Mesodermal cell (in vitro differentiated cells): ENCODE data around the gene AIF1.

ENCODE experiments used
- H3K27ac ChIP-seq: 2 replicates; pipeline ENCODE4 v1.7.0; 2013; ENCODE audit warnings: mild to moderate bottlenecking, low read depth, low read length, moderate library complexity; ENCODE audit not compliant: severe bottlenecking
- H3K36me3 ChIP-seq: 2 replicates; pipeline ENCODE4 v1.7.1; 2013; ENCODE audit warnings: mild to moderate bottlenecking, low read length, moderate library complexity; ENCODE audit not compliant: control insufficient read depth, insufficient read depth
- H3K4me1 ChIP-seq: one replicate; pipeline ENCODE4 v1.7.1; 2013; ENCODE audit warnings: mild to moderate bottlenecking, low read length; ENCODE audit not compliant: insufficient read depth, control insufficient read depth, poor library complexity, severe bottlenecking
- H3K4me3 ChIP-seq: 2 replicates; pipeline ENCODE4 v1.7.0; 2013; ENCODE audit warnings: low read length, control low read depth, mild to moderate bottlenecking; ENCODE audit not compliant: insufficient read depth, poor library complexity, severe bottlenecking; ENCODE audit errors: extremely low read depth
- H3K9me3 ChIP-seq: 2 replicates; pipeline ENCODE4 v1.7.1; 2013; ENCODE audit warnings: mild to moderate bottlenecking, low read length, moderate library complexity; ENCODE audit not compliant: control insufficient read depth
- WGBS, 2 experiments: methylation state at CpG; one replicate each; pipeline ENCODE4 v1.1.5; 2013; ENCODE audit warnings: missing lambda C conversion rate in 2 of 2; ENCODE audit not compliant: insufficient coverage in 2 of 2; 5-methylcytosine and 5-hydroxymethylcytosine counted together

AIF1 gene

DNA sequence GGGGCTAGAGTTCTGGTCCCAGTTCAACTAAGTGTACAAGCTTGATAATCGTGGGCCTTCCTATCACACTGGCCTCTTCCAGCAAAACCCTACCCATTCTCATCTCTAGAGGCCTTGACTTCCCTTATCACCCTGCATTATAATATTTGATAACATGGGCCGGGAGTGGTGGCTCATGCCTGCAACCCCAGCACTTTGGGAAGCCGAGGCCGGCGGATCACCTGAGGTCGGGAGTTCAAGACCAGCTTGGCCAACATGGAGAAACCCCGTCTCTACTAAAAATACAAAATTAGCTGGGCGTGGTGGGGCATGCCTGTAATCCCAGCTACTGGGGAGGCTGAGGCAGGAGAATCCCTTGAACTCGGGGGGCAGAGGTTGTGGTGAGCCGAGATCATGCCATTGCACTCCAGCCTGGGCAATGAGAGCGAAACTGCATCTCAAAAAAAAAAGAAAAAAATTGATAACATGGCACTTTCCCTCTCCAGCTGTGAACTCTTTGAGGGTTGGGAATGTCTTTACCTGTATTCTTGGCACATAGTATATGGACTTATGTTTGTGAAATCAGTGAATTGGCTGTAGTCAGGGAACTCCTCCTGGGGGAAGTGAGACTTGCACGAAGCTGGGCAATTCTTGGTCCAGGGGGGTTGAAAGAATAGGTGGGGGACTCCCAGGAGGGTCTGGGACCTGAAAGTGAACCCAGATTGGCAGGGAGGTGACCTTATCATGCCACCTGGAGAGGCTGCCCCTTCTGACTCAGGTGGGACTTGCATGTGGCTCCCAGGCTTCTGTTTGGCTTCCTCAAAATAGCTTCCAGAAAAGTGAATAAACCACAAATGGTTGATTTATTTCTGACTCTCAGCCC, 46.5 kb downstream of the AIF1 start:
- Histone ChIP-seq H3K4me3 (peak overlapping the region; percentile 84), H3K27ac (peak overlapping the region; percentile 64), H3K36me3 (peaks cover 46% of the 10 kb centered on the region), H3K9me3 (no peaks in the 10 kb centered on the region), H3K4me1 (peaks cover 29% of the 10 kb centered on the region)
- 92 to 98% methylated on average over 5 to 9 of the region's 12 CpGs for WGBS, 2 experiments

DNA sequence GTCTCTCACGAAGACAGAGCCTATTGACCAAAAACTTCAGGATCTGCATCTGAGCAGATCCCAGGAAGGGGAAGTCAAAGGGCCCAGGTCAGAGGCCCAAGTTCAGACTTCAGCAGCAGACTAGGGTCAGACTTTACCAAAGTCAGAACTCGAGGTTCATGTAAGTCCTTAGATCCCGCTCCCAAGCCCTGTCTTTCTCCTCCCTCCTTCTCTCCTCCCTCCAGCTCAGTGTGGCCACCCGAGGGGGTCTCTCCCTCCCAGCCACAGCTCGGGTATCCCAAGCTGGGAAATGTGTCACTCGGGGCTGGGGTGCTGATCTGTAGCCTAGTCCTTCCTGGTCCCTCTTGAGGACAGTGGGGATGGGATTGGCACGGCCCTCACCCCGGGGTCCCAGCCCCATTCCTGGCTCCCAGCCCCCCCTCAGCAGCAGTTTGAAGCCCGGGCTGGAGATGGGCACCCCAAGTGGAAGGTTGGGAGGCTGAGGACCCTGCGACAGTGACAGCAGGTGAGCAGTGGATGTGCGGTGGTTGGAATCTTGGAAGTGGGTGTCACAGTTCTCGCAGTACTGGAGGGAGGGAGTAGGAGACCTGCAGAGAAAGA, 47.2 kb downstream of the AIF1 start:
- Histone ChIP-seq H3K4me1 (peaks cover 33% of the 10 kb centered on the region), H3K9me3 (no peaks in the 10 kb centered on the region), H3K27ac (no peak overlapping the region), H3K4me3 (no peak overlapping the region), H3K36me3 (peaks cover 45% of the 10 kb centered on the region)
- WGBS, 2 experiments: 90 to 94% methylated on average over 6 to 8 of the region's 12 CpGs

GRCh38 chr6:31663126-31663960, 48.3 kb downstream of the AIF1 start:
- Histone ChIP-seq H3K36me3 (peaks cover 50% of the 10 kb centered on the region), H3K9me3 (no peaks in the 10 kb centered on the region), H3K27ac (peak overlapping the region; percentile 96), H3K4me1 (peaks cover 33% of the 10 kb centered on the region), H3K4me3 (peak overlapping the region; percentile 79)
- WGBS, 2 experiments: 63 to 82% methylated on average over 4 to 5 of the region's 9 CpGs

DNA sequence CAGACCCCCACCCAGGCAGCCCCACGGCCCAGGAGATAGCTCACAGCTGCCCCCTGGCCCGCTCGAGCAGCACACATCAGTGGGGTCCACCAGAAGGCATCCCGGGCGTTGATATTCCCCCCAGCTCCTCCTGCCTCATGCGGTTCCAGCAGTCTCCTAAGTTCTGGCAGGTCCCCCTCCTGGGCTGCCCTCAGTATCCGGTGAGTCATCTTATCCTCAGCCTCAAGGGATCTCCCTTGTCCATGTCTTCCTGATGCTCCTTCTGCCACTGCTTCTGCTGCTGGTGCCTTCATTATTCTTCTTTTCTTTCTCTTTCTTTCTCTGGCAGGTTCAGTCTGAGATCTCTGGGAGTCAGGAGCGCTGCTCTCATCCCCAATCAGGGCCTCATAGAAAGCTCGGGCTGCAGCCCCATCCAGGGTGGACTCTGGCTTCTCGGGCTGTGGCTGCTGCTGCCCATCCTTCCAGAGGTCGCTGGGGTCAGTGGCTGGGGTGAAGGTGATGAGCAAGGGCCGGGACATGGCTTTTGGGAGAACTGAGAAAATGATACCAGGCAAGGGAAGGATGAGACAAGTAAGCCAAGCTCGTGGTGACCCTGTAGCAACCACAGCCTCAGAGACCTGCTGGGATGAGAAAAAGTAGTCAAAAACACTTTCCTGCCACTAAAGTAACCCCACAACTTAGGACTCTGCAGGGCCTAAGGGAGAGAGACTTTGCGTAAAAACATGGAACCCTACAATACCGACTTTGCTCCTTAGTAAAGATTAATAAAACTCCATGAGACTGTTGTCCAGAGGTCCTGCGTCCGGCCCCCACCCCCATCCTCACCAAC, 49.1 kb downstream of the AIF1 start:
- Histone ChIP-seq H3K27ac (peak overlapping the region; percentile 96), H3K4me3 (peak overlapping the region; percentile 79), H3K36me3 (peaks cover 50% of the 10 kb centered on the region), H3K9me3 (no peaks in the 10 kb centered on the region), H3K4me1 (peaks cover 26% of the 10 kb centered on the region)
- WGBS, 2 experiments: 27 to 38% methylated on average over 10 to 13 of the region's 17 CpGs

DNA sequence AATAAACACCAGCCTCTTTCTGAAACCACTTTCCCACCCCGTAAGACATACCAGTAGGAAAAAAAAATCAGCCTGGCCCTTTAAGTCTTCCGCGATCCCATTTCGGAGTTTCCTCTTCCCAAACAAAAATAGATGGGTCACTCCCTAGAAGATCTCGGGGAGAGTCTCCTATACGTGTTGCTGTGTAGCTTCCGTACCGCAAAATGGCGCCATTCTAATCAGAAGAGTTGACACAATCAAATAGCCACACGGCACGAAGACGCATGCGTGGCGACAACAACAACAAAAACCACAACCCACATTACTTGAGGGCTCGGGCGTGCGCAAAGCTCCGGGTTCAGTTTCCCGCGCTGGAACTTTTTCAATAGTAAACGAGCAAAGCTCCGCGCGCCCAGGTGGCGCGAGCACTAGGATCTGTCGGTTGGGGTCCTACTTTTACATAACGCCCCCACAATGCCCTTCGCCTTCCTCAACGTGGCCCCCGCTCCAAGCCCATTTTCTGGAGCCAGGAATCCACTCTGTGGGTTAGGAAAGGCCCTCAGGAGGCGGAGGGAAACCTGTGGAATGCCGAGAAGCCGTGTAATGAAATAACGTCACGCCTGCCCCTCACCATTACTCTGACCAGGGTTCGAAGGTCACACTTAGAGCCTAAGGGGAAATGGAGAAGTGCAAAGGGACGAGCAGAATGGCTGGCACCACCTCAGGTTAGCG, 49.9 kb downstream of the AIF1 start, which contains the start of gene GPANK1:
Gene GPANK1 (minus strand): TSS at position 208 of the 711 bp plus-strand sequence. CDS start 519 bp downstream, outside the sequence.
- peak within 1 kb of the TSS; percentile 96 for H3K27ac ChIP-seq
- WGBS, 2 experiments: 0% methylated on average over 23 to 32 of the region's 39 CpGs
- H3K9me3 ChIP-seq: no peaks in the 10 kb centered on the region
- H3K36me3 ChIP-seq: peaks cover 56% of the 10 kb centered on the region
- peaks cover 20% of the 10 kb centered on the region for H3K4me1 ChIP-seq
- H3K4me3 ChIP-seq: peak within 1 kb of the TSS; percentile 79

DNA sequence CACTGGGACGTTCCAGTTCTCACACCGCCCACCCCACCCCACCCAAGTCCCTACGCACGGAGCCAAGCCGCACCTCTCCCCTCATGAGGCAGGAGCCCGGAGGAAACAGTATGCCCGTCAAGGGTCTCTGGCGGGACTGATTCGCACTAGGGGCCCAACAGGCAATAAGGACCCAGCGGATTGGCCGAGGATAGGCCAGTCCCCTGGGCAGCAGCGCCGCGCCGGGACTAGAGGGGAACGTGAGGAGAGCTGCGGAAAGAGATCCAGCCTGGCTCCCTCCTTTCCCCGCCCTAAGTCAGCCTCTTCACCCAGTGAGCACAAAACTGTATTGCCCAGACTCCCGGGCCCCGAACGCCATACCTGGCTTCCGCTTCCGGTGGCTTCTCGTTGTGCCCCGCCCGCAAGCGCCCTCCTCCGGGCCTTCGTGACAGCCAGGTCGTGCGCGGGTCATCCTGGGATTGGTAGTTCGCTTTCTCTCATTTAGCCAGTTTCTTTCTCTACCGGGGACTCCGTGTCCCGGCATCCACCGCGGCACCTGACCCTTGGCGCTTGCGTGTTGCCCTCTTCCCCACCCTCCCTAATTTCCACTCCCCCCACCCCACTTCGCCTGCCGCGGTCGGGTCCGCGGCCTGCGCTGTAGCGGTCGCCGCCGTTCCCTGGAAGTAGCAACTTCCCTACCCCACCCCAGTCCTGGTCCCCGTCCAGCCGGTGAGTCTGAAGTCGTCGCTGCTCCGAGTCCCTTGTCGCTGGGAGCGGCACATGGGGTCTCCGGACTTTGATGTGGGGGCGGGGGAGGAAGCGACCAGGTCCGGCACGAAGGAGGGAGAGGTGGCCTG, 50.7 kb downstream of the AIF1 start, which contains the start of gene CSNK2B:
Gene CSNK2B (plus strand): TSS at position 580 of the 836 bp plus-strand sequence. CDS start 752 bp downstream, outside the sequence.
- 0 to 1% methylated on average over 39 to 53 of the region's 63 CpGs for WGBS, 2 experiments
- Histone ChIP-seq H3K36me3 (peaks cover 63% of the 10 kb centered on the region), H3K4me1 (peaks cover 19% of the 10 kb centered on the region), H3K27ac (peak within 1 kb of the TSS; percentile 96), H3K4me3 (peak within 1 kb of the TSS; percentile 79), H3K9me3 (no peaks in the 10 kb centered on the region)

GRCh38 chr6:31666337-31666965, 51.4 kb downstream of the AIF1 start:
- no peaks in the 10 kb centered on the region for H3K9me3 ChIP-seq
- H3K4me3 ChIP-seq: peak overlapping the region; percentile 79
- H3K4me1 ChIP-seq: peaks cover 19% of the 10 kb centered on the region
- peak overlapping the region; percentile 62 for H3K27ac ChIP-seq
- peaks cover 67% of the 10 kb centered on the region for H3K36me3 ChIP-seq
- WGBS, 2 experiments: 12 to 15% methylated on average over 13 to 14 of the region's 15 CpGs
